Osteoblast (primary cell): ENCODE data around the gene ARGFX. TPM values are rescaled to one million over a fixed set of nuclear protein-coding genes. Genes with fewer than 3 reads are reported as not detected.

Experiments
- DNase-seq: peaks from one replicate; pipeline ENCODE4 v3.0.0; 2011; ENCODE audit warnings: low spot score, mixed read lengths; ENCODE audit not compliant: insufficient read length; ENCODE audit errors: missing footprints
- H2AFZ ChIP-seq: 2 replicates; pipeline ENCODE4 v1.6.0; 2011; ENCODE audit warnings: mild to moderate bottlenecking, low read length
- H3K27ac ChIP-seq: 2 replicates; pipeline ENCODE4 v1.5.1; 2011; ENCODE audit warnings: mild to moderate bottlenecking, low read depth, low read length, moderate library complexity
- H3K27me3 ChIP-seq: 2 replicates; pipeline ENCODE4 v1.6.0; 2012; ENCODE audit warnings: mild to moderate bottlenecking, control low read depth, inconsistent platforms, low read length, moderate library complexity; ENCODE audit not compliant: insufficient read depth
- H3K36me3 ChIP-seq: 2 replicates; pipeline ENCODE4 v1.5.1; 2011; ENCODE audit warnings: mild to moderate bottlenecking, low read length, control low read depth, moderate library complexity; ENCODE audit not compliant: insufficient read depth
- H3K4me1 ChIP-seq: 2 replicates; pipeline ENCODE4 v1.5.1; 2011; ENCODE audit warnings: mild to moderate bottlenecking, low read length, control low read depth, moderate library complexity; ENCODE audit not compliant: insufficient read depth
- H3K4me2 ChIP-seq: 2 replicates; pipeline ENCODE4 v1.6.0; 2011; ENCODE audit warnings: mild to moderate bottlenecking, low read length; ENCODE audit not compliant: insufficient read depth
- H3K4me3 ChIP-seq: fragments of 200-600 bp; sonication (generic); 3 replicates; pipeline ENCODE4 v1.5.1; 2012; ENCODE audit warnings: mild to moderate bottlenecking, low read length, inconsistent platforms; ENCODE audit not compliant: insufficient read depth
- H3K79me2 ChIP-seq: 2 replicates; pipeline ENCODE4 v1.6.0; 2012; ENCODE audit warnings: mild to moderate bottlenecking, low read length, control low read depth, inconsistent platforms; ENCODE audit not compliant: insufficient read depth
- H3K9me3 ChIP-seq: 2 replicates; pipeline ENCODE4 v1.5.1; 2011; ENCODE audit warnings: low read depth, low read length, control low read depth
- H4K20me1 ChIP-seq: 2 replicates; pipeline ENCODE4 v1.6.0; 2012; ENCODE audit warnings: mild to moderate bottlenecking, low read length, control low read depth; ENCODE audit not compliant: insufficient read depth
- CTCF ChIP-seq: IDR thresholded peaks from 2 replicates; pipeline ENCODE4 v1.5.1; 2011; ENCODE audit warnings: mild to moderate bottlenecking, low read depth, low read length, moderate library complexity; ENCODE audit errors: extremely low read depth
- total RNA-seq: library from RNA; depleted of rRNA; stranded (reverse); fragments of >200 nt; gene quantifications from 2 replicates; pipeline ENCODE4 v1.2.3, GENCODE V29; 2012

ARGFX gene
- not detected in 2 replicates for total RNA-seq

GRCh38 chr3:121567649-121568048, at the start of gene ARGFX:
ARGFX (plus strand) TSS chr3:121567949; CDS start chr3:121570714, 2,765 bp downstream.
- no peaks in the 10 kb centered on the region for H3K27me3 ChIP-seq
- TF ChIP-seq CTCF, result no peak
- no peaks in the 10 kb centered on the region for H3K79me2 ChIP-seq
- no peak within 1 kb of the TSS for H3K4me3 ChIP-seq
- no peak within 1 kb of the TSS for H3K27ac ChIP-seq
- DNase-seq, result no peak
- H4K20me1 ChIP-seq, result no peaks in the 10 kb centered on the region
- no peak within 1 kb of the TSS for H2AFZ ChIP-seq
- no peaks in the 10 kb centered on the region for H3K36me3 ChIP-seq
- no peaks in the 10 kb centered on the region for H3K4me1 ChIP-seq
- H3K9me3 ChIP-seq, result no peaks in the 10 kb centered on the region
- no peak within 1 kb of the TSS for H3K4me2 ChIP-seq

DNA sequence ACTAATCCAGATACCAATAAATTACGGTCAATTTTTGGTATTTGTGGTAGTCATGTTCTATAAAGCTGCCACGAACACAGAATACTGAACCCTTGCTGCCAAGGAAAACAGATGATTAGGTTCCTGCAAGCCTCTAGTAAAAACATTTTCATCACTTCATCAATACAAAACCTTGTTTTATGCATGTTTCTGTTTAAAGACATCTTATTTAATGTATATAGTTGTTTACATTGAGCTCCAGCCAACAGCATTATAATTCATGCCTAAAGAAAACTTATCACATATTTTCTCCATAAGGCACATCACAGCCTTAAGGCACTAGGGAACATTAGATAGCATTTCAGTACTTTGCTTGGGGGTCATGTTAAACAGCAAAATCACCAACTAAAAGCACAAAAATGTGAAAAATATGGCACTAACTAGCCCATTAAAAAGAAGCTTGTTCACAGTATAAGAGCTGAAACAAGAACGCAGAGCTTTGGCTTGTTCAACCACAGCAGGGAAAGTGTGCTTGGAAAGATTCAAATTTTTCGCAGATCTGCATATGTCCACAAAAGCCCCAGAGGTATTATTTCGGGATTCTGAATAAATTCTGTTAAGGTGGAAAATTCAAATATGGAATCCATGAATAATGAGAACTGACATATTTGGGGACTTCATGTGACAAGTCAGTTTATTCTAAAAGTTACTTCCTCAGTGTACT, 49.6 kb upstream of the ARGFX start:
- Histone ChIP-seq H4K20me1 (no peaks in the 10 kb centered on the region), H3K4me3 (no peak overlapping the region), H2AFZ (peak overlapping the region; percentile 57), H3K27ac (no peak overlapping the region), H3K36me3 (peaks cover 3% of the 10 kb centered on the region), H3K4me1 (no peaks in the 10 kb centered on the region), H3K9me3 (no peaks in the 10 kb centered on the region), H3K4me2 (no peak overlapping the region), H3K79me2 (peaks cover 3% of the 10 kb centered on the region), H3K27me3 (no peaks in the 10 kb centered on the region)
- TF ChIP-seq CTCF, result no peak
- no peak for DNase-seq

GRCh38 chr3:121520510-121520909, 47.2 kb upstream of the ARGFX start:
- H4K20me1 ChIP-seq, result no peaks in the 10 kb centered on the region
- no peaks in the 10 kb centered on the region for H3K79me2 ChIP-seq
- peak overlapping the region; percentile 56 for H2AFZ ChIP-seq
- no peak overlapping the region for H3K4me2 ChIP-seq
- TF ChIP-seq CTCF, result no peak
- H3K9me3 ChIP-seq, result no peaks in the 10 kb centered on the region
- no peak overlapping the region for H3K27ac ChIP-seq
- no peaks in the 10 kb centered on the region for H3K27me3 ChIP-seq
- H3K36me3 ChIP-seq, result peaks cover 3% of the 10 kb centered on the region
- H3K4me1 ChIP-seq, result no peaks in the 10 kb centered on the region
- H3K4me3 ChIP-seq, result no peak overlapping the region
- DNase-seq, result no peak

DNA sequence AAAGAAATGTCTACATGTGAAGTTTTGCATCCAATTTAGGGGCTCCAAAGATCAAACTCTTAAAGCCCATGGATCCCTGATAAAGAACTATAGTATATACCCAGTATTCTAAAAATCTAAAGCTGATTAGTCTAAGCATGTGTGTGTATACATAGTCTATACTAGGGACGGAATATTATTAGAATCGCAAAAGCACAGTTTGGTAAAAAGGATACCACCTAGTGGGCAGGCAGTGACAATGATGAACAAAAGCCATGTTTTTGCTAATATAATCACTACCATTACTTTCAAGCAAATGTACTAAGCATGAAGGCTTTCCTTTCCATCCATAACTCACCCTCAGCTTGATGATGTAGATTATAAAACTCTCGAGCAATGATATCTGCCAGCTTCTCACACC, 38.4 kb upstream of the ARGFX start:
- Histone ChIP-seq H4K20me1 (no peaks in the 10 kb centered on the region), H3K79me2 (no peaks in the 10 kb centered on the region), H3K27me3 (no peaks in the 10 kb centered on the region), H2AFZ (peak overlapping the region; percentile 56), H3K9me3 (no peaks in the 10 kb centered on the region), H3K27ac (no peak overlapping the region), H3K4me2 (no peak overlapping the region), H3K36me3 (no peaks in the 10 kb centered on the region), H3K4me1 (no peaks in the 10 kb centered on the region), H3K4me3 (no peak overlapping the region)
- peak; percentile 57 for DNase-seq
- TF ChIP-seq CTCF, result peak; percentile 53
